Ishikawa (cell line): Measurements from ENCODE around the gene TPGS2.

Experiments
- CEBPB ChIP-seq: IDR thresholded peaks from 2 replicates; pipeline ENCODE4 v1.6.1; 2012
- CREB1 ChIP-seq: IDR thresholded peaks from 2 replicates; pipeline ENCODE4 v1.6.1; 2012; ENCODE audit warnings: low read depth
- EGR1 ChIP-seq: IDR thresholded peaks from 2 replicates; pipeline ENCODE4 v1.6.1; 2012
- EP300 ChIP-seq: IDR thresholded peaks from 2 replicates; pipeline ENCODE4 v1.6.1; 2012; ENCODE audit warnings: borderline replicate concordance
- FOXM1 ChIP-seq: IDR thresholded peaks from 2 replicates; pipeline ENCODE4 v1.6.1; 2012; ENCODE audit warnings: low read depth, borderline replicate concordance
- NFIC ChIP-seq: IDR thresholded peaks from 2 replicates; pipeline ENCODE4 v1.6.1; 2012
- RAD21 ChIP-seq: IDR thresholded peaks from 2 replicates; pipeline ENCODE4 v1.6.1; 2012; ENCODE audit warnings: low read depth
- TAF1 ChIP-seq: IDR thresholded peaks from 2 replicates; pipeline ENCODE4 v1.6.1; 2012; ENCODE audit warnings: low read depth, mild to moderate bottlenecking
- TCF12 ChIP-seq: IDR thresholded peaks from 2 replicates; pipeline ENCODE4 v1.6.1; 2012; ENCODE audit warnings: low read depth
- TEAD4 ChIP-seq: IDR thresholded peaks from 2 replicates; pipeline ENCODE4 v1.6.1; 2012
- YY1 ChIP-seq: IDR thresholded peaks from 2 replicates; pipeline ENCODE4 v1.6.1; 2012; ENCODE audit warnings: low read depth
- ZBTB7A ChIP-seq: IDR thresholded peaks from 2 replicates; pipeline ENCODE4 v1.6.1; 2012; ENCODE audit warnings: low read depth
- TF ChIP-seq, protein P1 (sequence below): IDR thresholded peaks from 2 replicates; pipeline ENCODE4 v1.6.1; 2012; ENCODE audit warnings: low read depth, mild to moderate bottlenecking
- TF ChIP-seq, protein P2 (sequence below): IDR thresholded peaks from 2 replicates; pipeline ENCODE4 v1.6.1; 2012
- TF ChIP-seq, protein P3 (sequence below): IDR thresholded peaks from 2 replicates; pipeline ENCODE4 v1.6.1; 2012

The TPGS2 gene

DNA sequence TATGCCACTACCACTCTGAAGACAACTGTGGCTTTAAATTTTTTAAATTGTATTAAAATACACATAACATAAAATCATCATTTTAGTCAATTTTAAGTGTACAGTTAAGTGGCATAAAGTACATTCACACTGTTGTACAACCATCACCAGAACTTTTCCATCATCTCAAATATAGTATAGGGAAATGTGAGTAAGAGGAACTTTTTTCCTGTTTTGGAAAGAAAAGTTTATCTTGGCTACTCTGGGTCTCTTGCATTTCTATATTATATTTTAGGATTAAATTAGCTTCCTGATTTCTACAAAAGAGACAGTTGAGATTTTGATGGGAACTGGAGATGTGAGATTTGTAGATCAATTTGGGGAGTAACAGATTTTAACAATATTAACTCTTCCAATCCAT, 3.3 kb downstream of the TPGS2 start:
- TF ChIP-seq FOXM1 (no peak), TEAD4 (no peak), CREB1 (no peak), EP300 (no peak)
- TF ChIP-seq, protein P1, sequence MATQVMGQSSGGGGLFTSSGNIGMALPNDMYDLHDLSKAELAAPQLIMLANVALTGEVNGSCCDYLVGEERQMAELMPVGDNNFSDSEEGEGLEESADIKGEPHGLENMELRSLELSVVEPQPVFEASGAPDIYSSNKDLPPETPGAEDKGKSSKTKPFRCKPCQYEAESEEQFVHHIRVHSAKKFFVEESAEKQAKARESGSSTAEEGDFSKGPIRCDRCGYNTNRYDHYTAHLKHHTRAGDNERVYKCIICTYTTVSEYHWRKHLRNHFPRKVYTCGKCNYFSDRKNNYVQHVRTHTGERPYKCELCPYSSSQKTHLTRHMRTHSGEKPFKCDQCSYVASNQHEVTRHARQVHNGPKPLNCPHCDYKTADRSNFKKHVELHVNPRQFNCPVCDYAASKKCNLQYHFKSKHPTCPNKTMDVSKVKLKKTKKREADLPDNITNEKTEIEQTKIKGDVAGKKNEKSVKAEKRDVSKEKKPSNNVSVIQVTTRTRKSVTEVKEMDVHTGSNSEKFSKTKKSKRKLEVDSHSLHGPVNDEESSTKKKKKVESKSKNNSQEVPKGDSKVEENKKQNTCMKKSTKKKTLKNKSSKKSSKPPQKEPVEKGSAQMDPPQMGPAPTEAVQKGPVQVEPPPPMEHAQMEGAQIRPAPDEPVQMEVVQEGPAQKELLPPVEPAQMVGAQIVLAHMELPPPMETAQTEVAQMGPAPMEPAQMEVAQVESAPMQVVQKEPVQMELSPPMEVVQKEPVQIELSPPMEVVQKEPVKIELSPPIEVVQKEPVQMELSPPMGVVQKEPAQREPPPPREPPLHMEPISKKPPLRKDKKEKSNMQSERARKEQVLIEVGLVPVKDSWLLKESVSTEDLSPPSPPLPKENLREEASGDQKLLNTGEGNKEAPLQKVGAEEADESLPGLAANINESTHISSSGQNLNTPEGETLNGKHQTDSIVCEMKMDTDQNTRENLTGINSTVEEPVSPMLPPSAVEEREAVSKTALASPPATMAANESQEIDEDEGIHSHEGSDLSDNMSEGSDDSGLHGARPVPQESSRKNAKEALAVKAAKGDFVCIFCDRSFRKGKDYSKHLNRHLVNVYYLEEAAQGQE, result no peak

DNA sequence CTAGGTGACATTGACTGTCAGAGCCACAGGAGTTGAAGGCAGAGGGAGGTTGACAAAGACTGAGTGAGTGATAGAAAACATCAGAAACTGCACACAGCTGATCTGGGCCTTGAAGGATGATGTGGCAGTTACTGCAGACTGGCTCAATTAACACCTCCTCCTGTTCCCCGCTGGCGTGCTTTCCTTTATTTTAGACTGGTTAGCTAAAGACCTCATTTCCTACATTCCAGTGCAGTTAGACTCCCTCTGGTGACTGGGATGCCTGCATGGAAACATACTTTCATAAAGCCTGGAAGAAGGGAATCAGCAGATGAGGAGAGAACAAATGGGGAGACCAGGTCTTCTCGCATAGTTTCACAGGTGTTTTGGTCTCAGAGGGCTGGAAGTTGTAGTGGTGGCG, 7.1 kb downstream of the TPGS2 start:
- TF ChIP-seq NFIC (no peak), TAF1 (no peak), FOXM1 (no peak)

DNA sequence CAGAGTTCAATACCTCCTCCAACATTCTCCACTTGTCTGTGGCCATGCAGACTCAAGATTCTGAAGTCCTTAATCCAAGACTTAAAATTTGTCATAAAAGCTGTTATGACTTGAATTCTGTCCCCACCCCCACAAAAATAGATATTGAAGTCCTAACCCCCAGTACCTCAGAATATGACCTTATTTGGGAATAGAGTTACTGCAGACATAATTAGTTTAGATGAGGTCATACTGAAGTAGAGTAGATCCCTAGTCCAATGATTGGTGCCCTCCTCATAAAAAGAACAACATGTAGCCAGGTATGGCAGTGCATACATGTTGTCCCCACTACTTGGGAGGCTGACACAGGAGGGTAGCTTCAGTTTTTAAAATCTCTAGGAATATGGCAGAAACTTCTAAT, 9.2 kb downstream of the TPGS2 start:
- TF ChIP-seq YY1 (no peak), ZBTB7A (no peak), NFIC (no peak), EP300 (no peak), RAD21 (no peak), TAF1 (no peak), TCF12 (no peak), CREB1 (no peak), TEAD4 (no peak), CEBPB (no peak), FOXM1 (no peak), EGR1 (no peak)
- TF ChIP-seq, protein P2, sequence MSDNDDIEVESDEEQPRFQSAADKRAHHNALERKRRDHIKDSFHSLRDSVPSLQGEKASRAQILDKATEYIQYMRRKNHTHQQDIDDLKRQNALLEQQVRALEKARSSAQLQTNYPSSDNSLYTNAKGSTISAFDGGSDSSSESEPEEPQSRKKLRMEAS, result no peak
- TF ChIP-seq, protein P3, sequence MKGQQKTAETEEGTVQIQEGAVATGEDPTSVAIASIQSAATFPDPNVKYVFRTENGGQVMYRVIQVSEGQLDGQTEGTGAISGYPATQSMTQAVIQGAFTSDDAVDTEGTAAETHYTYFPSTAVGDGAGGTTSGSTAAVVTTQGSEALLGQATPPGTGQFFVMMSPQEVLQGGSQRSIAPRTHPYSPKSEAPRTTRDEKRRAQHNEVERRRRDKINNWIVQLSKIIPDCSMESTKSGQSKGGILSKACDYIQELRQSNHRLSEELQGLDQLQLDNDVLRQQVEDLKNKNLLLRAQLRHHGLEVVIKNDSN, result no peak
- TF ChIP-seq, protein P1, result no peak

DNA sequence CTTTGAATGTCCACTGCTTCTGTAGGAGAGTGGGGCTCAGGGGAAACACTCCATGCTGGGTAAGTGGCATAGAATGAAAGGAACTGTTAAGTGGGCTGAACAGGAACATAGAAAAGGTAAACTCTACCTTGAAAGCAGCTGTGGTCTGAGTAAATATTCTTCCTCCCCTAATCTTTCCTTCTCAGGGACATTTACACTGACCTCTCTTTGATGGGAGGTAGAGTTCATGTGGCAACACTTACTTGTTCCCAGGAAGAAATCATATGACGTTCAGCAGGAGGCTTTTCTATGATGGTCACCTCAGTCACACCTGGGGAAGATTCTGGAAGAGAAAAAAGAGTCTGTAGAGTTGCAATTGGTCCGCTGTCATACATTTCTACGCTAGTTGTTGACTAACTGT, 10.2 kb downstream of the TPGS2 start:
- no peak for TF ChIP-seq NFIC
- TF ChIP-seq EGR1, result no peak
- TF ChIP-seq, protein P2, result no peak
- no peak for TF ChIP-seq ZBTB7A

DNA sequence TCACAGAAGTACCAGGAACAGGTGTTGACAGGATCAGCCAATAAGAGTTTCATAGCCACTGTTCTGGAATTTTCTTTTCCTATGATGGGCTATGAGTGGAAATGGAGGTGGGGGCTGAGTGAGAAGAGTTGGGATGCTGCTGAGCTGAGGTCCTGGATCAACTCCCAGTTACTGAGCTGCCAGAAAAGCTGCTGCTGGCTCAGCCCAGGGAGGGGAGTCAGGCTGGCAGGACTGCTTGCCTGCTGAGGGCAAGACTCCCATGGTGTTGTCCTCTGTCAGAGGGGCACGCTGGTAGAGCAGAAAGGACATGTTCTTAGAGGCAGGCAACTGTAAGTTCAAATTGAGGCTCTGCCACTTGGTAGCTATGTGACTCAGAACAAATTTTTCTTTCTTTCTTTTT, 11.8 kb downstream of the TPGS2 start:
- TF ChIP-seq TAF1 (no peak), CREB1 (no peak), CEBPB (no peak), RAD21 (no peak)

DNA sequence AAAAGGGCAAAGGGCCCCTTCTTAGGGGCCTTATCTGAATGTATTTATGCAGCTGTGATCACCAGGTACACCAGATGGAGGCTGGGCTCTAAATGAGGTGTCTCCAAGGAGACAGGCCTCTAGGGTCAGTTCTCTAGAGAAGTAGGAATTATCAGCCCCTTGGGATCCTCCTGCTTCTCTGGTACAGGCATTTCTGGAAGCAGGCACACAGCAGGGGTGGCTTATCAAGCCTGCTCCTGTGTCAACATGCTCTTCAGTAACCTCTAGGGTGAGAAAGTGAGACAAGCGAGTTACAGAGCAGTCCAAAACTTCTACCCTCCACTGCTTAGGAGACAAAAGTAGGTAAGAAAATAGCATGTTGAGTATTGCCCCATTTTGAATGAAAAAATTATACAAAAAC, 13.8 kb downstream of the TPGS2 start:
- no peak for TF ChIP-seq TEAD4
- TF ChIP-seq CREB1, result no peak
- TF ChIP-seq TCF12, result no peak
- TF ChIP-seq TAF1, result no peak
- TF ChIP-seq YY1, result no peak
- no peak for TF ChIP-seq EP300
- TF ChIP-seq NFIC, result no peak
- TF ChIP-seq, protein P3, result no peak
- TF ChIP-seq EGR1, result no peak
- TF ChIP-seq, protein P1, result no peak
- no peak for TF ChIP-seq CEBPB
- TF ChIP-seq ZBTB7A, result no peak
- TF ChIP-seq, protein P2, result no peak
- TF ChIP-seq FOXM1, result no peak
- no peak for TF ChIP-seq RAD21
